Stomach (tissue), 9 donors: ENCODE data around the gene PRDX3. TPM values are rescaled to one million over a fixed set of nuclear protein-coding genes. Genes with fewer than 3 reads are reported as not detected.
A peak's percentile ranks its signal among the peaks of the same experiment; 100 is the strongest.
"Not testable (repeated sequence)": the region's sequence is repeated elsewhere in the genome, so short reads cannot be mapped to it uniquely, and the experiment has no call there.

Experiments used
- DNase-seq, 2 donors: peaks; one replicate each; pipeline versions ENCODE4 v3.0.0 to v3.0.0-alpha.2; 2013 to 2019
- H3K27ac ChIP-seq, 5 donors: fragments of 200-600 bp in 4 of 5; sonication (generic) in 4 of 5; one replicate each; pipeline ENCODE4 v1.5.1; 2013 to 2019; ENCODE audit warnings: mild to moderate bottlenecking in 1 of 5, moderate library complexity in 1 of 5
- H3K27me3 ChIP-seq, 3 donors: fragments of 200-600 bp; sonication (generic); one replicate each; pipeline ENCODE4 v1.5.1; 2017 to 2019; ENCODE audit warnings: mixed run types in 1 of 3
- H3K36me3 ChIP-seq, 4 donors: fragments of 200-600 bp; sonication (generic); 1 replicate in 3 of 4; 2 replicates in 1 of 4; pipeline ENCODE4 v1.5.1; 2016 to 2019
- H3K4me1 ChIP-seq, 4 donors: fragments of 200-600 bp; sonication (generic); one replicate each; pipeline ENCODE4 v1.5.1; 2016 to 2019
- H3K4me3 ChIP-seq, 4 donors: fragments of 200-600 bp; sonication (generic) in 3 of 4; one replicate each; pipeline ENCODE4 v1.5.1; 2016 to 2019; ENCODE audit warnings: mild to moderate bottlenecking in 1 of 4
- H3K9me3 ChIP-seq, 4 donors: fragments of 200-600 bp; sonication (generic); one replicate each; pipeline ENCODE4 v1.5.1; 2016 to 2019
- EP300 ChIP-seq: sonication (generic); formaldehyde crosslinking; IDR thresholded peaks from one replicate; pipeline ENCODE4 v1.6.1; 2017; ENCODE audit warnings: antibody characterized with exemption
- POLR2A ChIP-seq, 4 donors: fragments of 450-650 bp; IDR thresholded peaks; one replicate each; pipeline ENCODE4 v1.6.1; 2016; ENCODE audit warnings: antibody characterized with exemption in 4 of 4, control low read depth in 2 of 4, mild to moderate bottlenecking in 1 of 4, moderate library complexity in 1 of 4
- POLR2AphosphoS5 ChIP-seq, 3 donors: sonication (generic); formaldehyde crosslinking; IDR thresholded peaks; one replicate each; pipeline ENCODE4 v1.6.1; 2016; ENCODE audit warnings: antibody characterized with exemption in 3 of 3
- WGBS, 5 donors: extraction: QIAGEN DNeasy Blood & Tissue Kit in 3 of 5; methylation state at CpG; one replicate each; pipeline versions ENCODE4 v1.1.5 to v1.1.7; 2013 to 2018; 5-methylcytosine and 5-hydroxymethylcytosine counted together
- intact Hi-C: fragments of 100-400 bp; cut with DNase I; formaldehyde crosslinking; loops from one replicate; pipeline ENCODE4 v1.15.1; 2023; ENCODE audit warnings: low total_unique reads
- polyA plus RNA-seq, 3 donors: library from polyadenylated mRNA; stranded (reverse); fragments of 200-250 nt; gene quantifications; one replicate each; pipeline ENCODE4 v1.2.3, GENCODE V29; 2013
- total RNA-seq, 5 donors: library from RNA; depleted of rRNA; stranded (reverse); fragments of >200 nt; gene quantifications; one replicate each; pipeline versions ENCODE4 v1.1.0 to v1.2.3, GENCODE V29; 2014 to 2016
- TF ChIP-seq, protein P1 (sequence below), 7 experiments: fragments of 450-650 bp in 4 of 7; fragments of 200-600 bp in 3 of 7; sonication (generic) in 3 of 7; IDR thresholded peaks; one replicate each; pipeline ENCODE4 v1.5.1; 2016 to 2019; ENCODE audit warnings: antibody characterized with exemption in 7 of 7, control low read depth in 2 of 7, mild to moderate bottlenecking in 1 of 7
- donor health status: healthy with polysubstance abuse.
- donor health status: Bipolar disorder and iron deficiency.
- donor health status: healthy.

The PRDX3 gene
- total and polyA plus RNA-seq, 8 donors = 11.9 to 163 (median 118) TPM

DNA sequence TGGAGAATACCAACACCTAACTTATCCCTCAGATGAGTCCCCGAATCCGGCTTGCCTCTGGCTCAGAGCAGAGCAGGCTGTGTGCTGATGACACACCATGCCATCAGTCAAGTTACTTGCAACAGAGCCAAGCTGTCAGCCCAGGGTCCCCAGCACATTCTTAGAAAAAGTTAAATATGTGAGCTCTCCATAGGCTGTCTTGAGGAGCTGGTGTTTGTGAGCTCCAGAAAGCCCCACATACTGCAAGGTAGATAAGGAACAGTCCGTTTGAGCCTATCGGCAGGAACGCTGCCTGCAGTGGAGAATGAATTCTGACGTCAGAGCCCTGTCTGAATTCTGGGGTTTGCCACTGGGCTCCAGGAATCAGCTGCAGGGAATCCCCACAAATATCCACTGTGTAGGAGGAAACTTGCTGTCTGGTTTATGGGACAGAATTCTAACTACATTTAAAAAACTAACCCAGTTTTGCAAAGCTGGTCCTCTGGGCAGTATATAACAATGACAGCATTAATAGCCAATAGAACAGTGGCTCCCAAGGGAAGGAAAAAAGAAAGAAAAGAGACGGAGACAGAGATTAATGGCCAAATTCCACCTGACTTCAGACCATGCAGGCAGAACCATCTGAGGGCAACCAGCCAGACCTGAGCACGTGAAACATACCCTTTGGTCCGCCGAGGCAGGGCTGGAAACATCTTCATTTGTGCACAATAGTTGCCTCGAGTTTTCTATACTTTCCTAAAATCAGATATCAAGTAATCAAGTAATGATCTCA lies 16.7 kb downstream of the PRDX3 start:
- peak overlapping the region in 1 of 5 donors; percentile 23 for H3K27ac ChIP-seq
- 54 to 64% (median 56%) methylated on average over 11 of the region's 11 CpGs for WGBS, 5 donors
- TF ChIP-seq POLR2A (IDR thresholded peaks at IDR 0.05) (no peak), EP300 (no peak), POLR2AphosphoS5 (IDR thresholded peaks at IDR 0.05) (no peak)
- TF ChIP-seq, protein P1, sequence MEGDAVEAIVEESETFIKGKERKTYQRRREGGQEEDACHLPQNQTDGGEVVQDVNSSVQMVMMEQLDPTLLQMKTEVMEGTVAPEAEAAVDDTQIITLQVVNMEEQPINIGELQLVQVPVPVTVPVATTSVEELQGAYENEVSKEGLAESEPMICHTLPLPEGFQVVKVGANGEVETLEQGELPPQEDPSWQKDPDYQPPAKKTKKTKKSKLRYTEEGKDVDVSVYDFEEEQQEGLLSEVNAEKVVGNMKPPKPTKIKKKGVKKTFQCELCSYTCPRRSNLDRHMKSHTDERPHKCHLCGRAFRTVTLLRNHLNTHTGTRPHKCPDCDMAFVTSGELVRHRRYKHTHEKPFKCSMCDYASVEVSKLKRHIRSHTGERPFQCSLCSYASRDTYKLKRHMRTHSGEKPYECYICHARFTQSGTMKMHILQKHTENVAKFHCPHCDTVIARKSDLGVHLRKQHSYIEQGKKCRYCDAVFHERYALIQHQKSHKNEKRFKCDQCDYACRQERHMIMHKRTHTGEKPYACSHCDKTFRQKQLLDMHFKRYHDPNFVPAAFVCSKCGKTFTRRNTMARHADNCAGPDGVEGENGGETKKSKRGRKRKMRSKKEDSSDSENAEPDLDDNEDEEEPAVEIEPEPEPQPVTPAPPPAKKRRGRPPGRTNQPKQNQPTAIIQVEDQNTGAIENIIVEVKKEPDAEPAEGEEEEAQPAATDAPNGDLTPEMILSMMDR (IDR thresholded peaks at IDR 0.05) = no peak
- H3K36me3 ChIP-seq = peaks cover 16 to 46% (median 45%) of the 10 kb centered on the region in 4 donors
- no peak overlapping the region for H3K4me3 ChIP-seq
- peak in 1 of 2 donors; percentile 46 for DNase-seq
- H3K9me3 ChIP-seq = no peaks in the 10 kb centered on the region
- H3K4me1 ChIP-seq = peaks cover 0 to 36% (median 24%) of the 10 kb centered on the region in 4 donors
- H3K27me3 ChIP-seq = no peaks in the 10 kb centered on the region
- intact Hi-C loops = no loop called here

DNA sequence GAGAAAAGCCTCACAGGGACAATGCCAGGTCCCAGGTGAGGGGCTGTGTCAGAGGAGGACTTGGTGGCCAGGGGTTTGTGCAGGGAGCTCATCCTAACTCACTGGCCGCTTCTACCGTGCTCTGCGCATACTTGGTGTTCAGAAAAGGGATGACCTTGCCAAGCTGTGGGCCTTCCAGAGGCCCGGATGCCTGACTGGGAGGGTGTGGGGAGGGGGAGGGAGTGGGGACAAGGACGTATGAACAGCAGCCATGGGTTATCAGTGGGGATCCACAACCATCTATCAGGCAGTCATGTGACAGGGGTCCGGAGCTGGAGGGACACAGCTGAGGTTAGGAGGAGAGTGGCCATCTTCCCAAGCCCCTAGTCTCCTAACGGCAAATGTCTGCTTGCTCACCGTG lies 19.3 kb downstream of the PRDX3 start:
- H3K9me3 ChIP-seq = no peaks in the 10 kb centered on the region
- no peak for TF ChIP-seq POLR2A (IDR thresholded peaks at IDR 0.05)
- H3K27ac ChIP-seq = no peak overlapping the region
- H3K4me3 ChIP-seq = no peak overlapping the region
- intact Hi-C loops = no loop called here
- peaks cover 0 to 16% (median 8%) of the 10 kb centered on the region in 4 donors for H3K4me1 ChIP-seq
- 80 to 90% (median 85%) methylated on average over 8 of the region's 8 CpGs for WGBS, 5 donors
- DNase-seq = no peak
- H3K36me3 ChIP-seq = peaks cover 42 to 72% (median 70%) of the 10 kb centered on the region in 4 donors
- no peaks in the 10 kb centered on the region for H3K27me3 ChIP-seq

DNA sequence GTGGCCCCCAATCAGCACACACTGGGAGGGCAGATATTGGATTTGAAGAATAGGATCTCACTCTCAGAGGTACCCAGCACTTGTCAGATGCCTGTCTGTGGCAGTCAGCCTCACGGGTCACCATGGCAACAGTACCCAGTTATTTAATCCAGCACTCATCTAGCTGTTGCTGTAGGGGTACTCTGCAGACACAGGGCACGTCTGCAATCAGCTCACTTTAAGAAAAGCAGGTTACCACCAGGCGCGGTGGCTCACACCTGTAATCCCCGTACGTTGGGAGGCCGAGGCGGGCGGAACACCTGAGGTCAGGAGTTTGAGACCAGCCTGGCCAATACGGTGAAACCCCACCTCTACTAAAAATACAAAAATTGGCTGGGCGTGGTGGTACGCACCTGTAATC lies 25.0 kb downstream of the PRDX3 start:
- no peak for DNase-seq
- no peak for TF ChIP-seq EP300
- no peak for TF ChIP-seq POLR2A (IDR thresholded peaks at IDR 0.05)
- TF ChIP-seq, protein P1 (IDR thresholded peaks at IDR 0.05) = no peak
- no peak for TF ChIP-seq POLR2AphosphoS5 (IDR thresholded peaks at IDR 0.05)
- Histone ChIP-seq H3K27me3 (no peaks in the 10 kb centered on the region), H3K27ac (no peak overlapping the region), H3K4me1 (no peaks in the 10 kb centered on the region), H3K4me3 (no peak overlapping the region), H3K9me3 (no peaks in the 10 kb centered on the region), H3K36me3 (peaks cover 57 to 99% (median 97%) of the 10 kb centered on the region in 4 donors)
- intact Hi-C loops = no loop called here
- WGBS, 5 donors = 96 to 98% (median 97%) methylated on average over 11 to 12 of the region's 12 CpGs

DNA sequence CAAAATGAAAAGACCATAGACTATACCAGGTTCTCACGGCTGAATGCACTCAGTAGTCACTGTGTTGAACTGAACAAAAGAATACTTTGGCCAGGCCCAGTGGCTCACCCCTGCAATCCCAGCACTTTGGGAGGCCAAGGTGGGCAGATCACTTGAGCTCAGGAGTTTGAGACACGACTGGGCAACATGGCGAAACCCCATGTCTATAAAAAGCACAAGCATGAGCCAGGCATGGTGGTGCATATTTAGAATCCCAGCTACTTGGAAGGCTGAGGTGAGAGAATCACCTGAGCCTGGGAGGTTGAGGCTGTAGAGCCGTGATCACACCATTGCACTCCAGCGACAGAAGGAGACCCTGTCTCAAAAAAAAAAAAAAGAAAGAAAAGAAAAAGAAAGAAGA lies 25.6 kb downstream of the PRDX3 start:
- Histone ChIP-seq H3K27ac (no peak overlapping the region), H3K36me3 (peaks cover 57 to 100% (median 98%) of the 10 kb centered on the region in 4 donors), H3K27me3 (no peaks in the 10 kb centered on the region), H3K4me1 (no peaks in the 10 kb centered on the region), H3K9me3 (no peaks in the 10 kb centered on the region), H3K4me3 (no peak overlapping the region)
- intact Hi-C loops = no loop called here
- 86 to 98% (median 94%) methylated on average over 5 of the region's 5 CpGs for WGBS, 5 donors
- TF ChIP-seq, protein P1 (IDR thresholded peaks at IDR 0.05) = no peak
- TF ChIP-seq POLR2AphosphoS5 (IDR thresholded peaks at IDR 0.05) = no peak
- no peak for TF ChIP-seq POLR2A (IDR thresholded peaks at IDR 0.05)
- TF ChIP-seq EP300 = no peak
- DNase-seq = no peak

DNA sequence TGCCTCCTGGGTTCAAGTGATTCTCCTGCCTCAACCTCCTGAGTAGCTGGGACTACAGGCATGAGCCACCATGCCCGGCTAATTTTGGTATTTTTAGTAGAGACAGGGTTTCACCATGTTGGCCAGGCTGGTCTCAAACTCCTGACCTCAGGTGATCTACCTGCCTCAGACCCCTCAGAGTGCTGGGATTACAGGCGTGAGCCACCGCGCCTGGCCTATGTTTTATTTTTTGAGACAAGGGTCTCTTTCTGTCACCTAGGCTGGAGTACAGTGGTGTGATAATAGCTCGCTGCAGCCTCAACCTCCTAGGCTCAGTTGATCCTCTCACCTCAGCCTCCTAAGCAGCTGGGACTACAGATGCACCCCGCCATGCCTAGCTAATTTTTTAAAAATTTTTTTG lies 27.0 kb downstream of the PRDX3 start:
- H3K36me3 ChIP-seq = peaks cover 57 to 100% (median 98%) of the 10 kb centered on the region in 4 donors
- H3K27me3 ChIP-seq, H3K9me3 ChIP-seq, H3K4me1 ChIP-seq, intact Hi-C loops, H3K27ac ChIP-seq, H3K4me3 ChIP-seq, DNase-seq: not testable (repeated sequence)
- WGBS, 5 donors = 95 to 100% (median 97%) methylated on average over 6 of the region's 6 CpGs
